ENCODE measurements around the gene MAGOH. TPM values are rescaled to one million over a fixed set of nuclear protein-coding genes. Genes with fewer than 3 reads are reported as not detected.

The MAGOH gene
- total and polyA plus RNA-seq, 9 of the 15 experiments (the other 6 are each of a cell fraction or from before 2014, with no cell fraction given) = 102 to 342 (median 135) TPM

DNA sequence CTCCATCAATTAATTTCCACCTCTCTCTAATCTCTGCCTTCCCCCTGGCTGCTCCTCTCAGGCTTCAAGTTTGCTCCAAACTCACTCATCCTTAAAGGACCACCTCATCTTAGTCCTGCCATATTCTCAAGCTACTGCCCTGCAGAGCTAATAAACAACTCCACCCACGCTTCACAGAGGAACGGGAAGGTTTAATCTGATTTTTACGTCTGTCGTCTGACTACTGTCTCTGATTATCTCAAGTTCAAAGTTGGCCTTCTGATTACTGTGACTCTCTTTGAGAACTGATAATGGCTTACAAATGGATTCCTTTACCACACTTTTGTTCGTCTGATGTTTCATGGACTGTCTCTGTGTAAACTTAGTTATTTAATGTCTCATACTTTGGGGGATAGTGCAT, 49.3 kb downstream of the MAGOH start (continued):
- TF ChIP-seq, protein P1, sequence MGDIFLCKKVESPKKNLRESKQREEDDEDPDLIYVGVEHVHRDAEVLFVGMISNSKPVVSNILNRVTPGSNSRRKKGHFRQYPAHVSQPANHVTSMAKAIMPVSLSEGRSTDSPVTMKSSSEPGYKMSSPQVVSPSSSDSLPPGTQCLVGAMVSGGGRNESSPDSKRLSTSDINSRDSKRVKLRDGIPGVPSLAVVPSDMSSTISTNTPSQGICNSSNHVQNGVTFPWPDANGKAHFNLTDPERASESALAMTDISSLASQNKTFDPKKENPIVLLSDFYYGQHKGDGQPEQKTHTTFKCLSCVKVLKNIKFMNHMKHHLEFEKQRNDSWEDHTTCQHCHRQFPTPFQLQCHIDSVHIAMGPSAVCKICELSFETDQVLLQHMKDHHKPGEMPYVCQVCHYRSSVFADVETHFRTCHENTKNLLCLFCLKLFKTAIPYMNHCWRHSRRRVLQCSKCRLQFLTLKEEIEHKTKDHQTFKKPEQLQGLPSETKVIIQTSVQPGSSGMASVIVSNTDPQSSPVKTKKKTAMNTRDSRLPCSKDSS (IDR thresholded peaks at IDR 0.05; ENCODE audit: low read depth, partially characterized antibody) = no peak
- TF ChIP-seq, protein P2, sequence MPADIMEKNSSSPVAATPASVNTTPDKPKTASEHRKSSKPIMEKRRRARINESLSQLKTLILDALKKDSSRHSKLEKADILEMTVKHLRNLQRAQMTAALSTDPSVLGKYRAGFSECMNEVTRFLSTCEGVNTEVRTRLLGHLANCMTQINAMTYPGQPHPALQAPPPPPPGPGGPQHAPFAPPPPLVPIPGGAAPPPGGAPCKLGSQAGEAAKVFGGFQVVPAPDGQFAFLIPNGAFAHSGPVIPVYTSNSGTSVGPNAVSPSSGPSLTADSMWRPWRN (IDR thresholded peaks at IDR 0.05; ENCODE audit: low read depth) = no peak
- TF ChIP-seq ZNF408 (CRISPR knock-in tag; IDR thresholded peaks at IDR 0.05; ENCODE audit: low read depth) = no peak
- TF ChIP-seq HMG20B (CRISPR knock-in tag; IDR thresholded peaks at IDR 0.05) = no peak
- no peak for TF ChIP-seq E2F4 (CRISPR knock-in tag; IDR thresholded peaks at IDR 0.05; ENCODE audit: low read depth)
- TF ChIP-seq, protein P3, sequence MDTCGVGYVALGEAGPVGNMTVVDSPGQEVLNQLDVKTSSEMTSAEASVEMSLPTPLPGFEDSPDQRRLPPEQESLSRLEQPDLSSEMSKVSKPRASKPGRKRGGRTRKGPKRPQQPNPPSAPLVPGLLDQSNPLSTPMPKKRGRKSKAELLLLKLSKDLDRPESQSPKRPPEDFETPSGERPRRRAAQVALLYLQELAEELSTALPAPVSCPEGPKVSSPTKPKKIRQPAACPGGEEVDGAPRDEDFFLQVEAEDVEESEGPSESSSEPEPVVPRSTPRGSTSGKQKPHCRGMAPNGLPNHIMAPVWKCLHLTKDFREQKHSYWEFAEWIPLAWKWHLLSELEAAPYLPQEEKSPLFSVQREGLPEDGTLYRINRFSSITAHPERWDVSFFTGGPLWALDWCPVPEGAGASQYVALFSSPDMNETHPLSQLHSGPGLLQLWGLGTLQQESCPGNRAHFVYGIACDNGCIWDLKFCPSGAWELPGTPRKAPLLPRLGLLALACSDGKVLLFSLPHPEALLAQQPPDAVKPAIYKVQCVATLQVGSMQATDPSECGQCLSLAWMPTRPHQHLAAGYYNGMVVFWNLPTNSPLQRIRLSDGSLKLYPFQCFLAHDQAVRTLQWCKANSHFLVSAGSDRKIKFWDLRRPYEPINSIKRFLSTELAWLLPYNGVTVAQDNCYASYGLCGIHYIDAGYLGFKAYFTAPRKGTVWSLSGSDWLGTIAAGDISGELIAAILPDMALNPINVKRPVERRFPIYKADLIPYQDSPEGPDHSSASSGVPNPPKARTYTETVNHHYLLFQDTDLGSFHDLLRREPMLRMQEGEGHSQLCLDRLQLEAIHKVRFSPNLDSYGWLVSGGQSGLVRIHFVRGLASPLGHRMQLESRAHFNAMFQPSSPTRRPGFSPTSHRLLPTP (IDR thresholded peaks at IDR 0.05; ENCODE audit: borderline replicate concordance, extremely low read depth, insufficient read length) = no peak
- TF ChIP-seq NFE2L1 (tag; IDR thresholded peaks at IDR 0.05; ENCODE audit: borderline replicate concordance, low read depth) = no peak
- no peak for TF ChIP-seq ZMIZ1 (IDR thresholded peaks at IDR 0.05; ENCODE audit: low read depth in 2 of 2, low read length in 2 of 2)
- TF ChIP-seq CTCFL (IDR thresholded peaks at IDR 0.05; ENCODE audit: borderline replicate concordance, insufficient read depth, low read depth, low read length, poor library complexity, severe bottlenecking) = no peak
- TF ChIP-seq, protein P4, sequence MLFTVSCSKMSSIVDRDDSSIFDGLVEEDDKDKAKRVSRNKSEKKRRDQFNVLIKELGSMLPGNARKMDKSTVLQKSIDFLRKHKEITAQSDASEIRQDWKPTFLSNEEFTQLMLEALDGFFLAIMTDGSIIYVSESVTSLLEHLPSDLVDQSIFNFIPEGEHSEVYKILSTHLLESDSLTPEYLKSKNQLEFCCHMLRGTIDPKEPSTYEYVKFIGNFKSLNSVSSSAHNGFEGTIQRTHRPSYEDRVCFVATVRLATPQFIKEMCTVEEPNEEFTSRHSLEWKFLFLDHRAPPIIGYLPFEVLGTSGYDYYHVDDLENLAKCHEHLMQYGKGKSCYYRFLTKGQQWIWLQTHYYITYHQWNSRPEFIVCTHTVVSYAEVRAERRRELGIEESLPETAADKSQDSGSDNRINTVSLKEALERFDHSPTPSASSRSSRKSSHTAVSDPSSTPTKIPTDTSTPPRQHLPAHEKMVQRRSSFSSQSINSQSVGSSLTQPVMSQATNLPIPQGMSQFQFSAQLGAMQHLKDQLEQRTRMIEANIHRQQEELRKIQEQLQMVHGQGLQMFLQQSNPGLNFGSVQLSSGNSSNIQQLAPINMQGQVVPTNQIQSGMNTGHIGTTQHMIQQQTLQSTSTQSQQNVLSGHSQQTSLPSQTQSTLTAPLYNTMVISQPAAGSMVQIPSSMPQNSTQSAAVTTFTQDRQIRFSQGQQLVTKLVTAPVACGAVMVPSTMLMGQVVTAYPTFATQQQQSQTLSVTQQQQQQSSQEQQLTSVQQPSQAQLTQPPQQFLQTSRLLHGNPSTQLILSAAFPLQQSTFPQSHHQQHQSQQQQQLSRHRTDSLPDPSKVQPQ (CRISPR knock-in tag; IDR thresholded peaks at IDR 0.05; ENCODE audit: borderline replicate concordance) = no peak
- no peak for TF ChIP-seq TFAM (CRISPR knock-in tag; conservative IDR thresholded peaks at IDR 0.05)

Measured in K562 (cell line).